Heart right ventricle (tissue), 16 donors: ENCODE data around the gene SHBG. TPM values are rescaled to one million over a fixed set of nuclear protein-coding genes. Genes with fewer than 3 reads are reported as not detected.

Source experiments
- ATAC-seq, 8 donors: fragments of 200-7000 bp; cut with Tn5 transposase; one replicate each; pipeline ENCODE4 v1.9.1; 2020; ENCODE audit warnings: mild to moderate bottlenecking in 8 of 8, moderate library complexity in 8 of 8, moderate number of reproducible peaks in 1 of 8
- DNase-seq, 2 donors: peaks; one replicate each; pipeline ENCODE4 v3.0.0-alpha.2; 2020
- H3K27ac ChIP-seq, 10 donors: fragments of 200-600 bp; sonication (generic) in 2 of 10; one replicate each; pipeline versions ENCODE4 v1.5.0 to v1.8.0; 2020 to 2022; ENCODE audit warnings: mild to moderate bottlenecking in 3 of 10
- H3K27me3 ChIP-seq, 7 donors: fragments of 200-600 bp; one replicate each; pipeline ENCODE4 v1.8.0; 2021 to 2022; ENCODE audit warnings: mild to moderate bottlenecking in 2 of 7
- H3K36me3 ChIP-seq, 9 donors: fragments of 200-600 bp; sonication (generic) in 1 of 9; one replicate each; pipeline versions ENCODE4 v1.5.0 to v1.8.0; 2020 to 2022; ENCODE audit warnings: mild to moderate bottlenecking in 2 of 9
- H3K4me1 ChIP-seq, 9 donors: fragments of 200-600 bp; sonication (generic) in 1 of 9; one replicate each; pipeline versions ENCODE4 v1.5.0 to v1.8.0; 2020 to 2022; ENCODE audit warnings: mild to moderate bottlenecking in 4 of 9
- H3K4me3 ChIP-seq, 10 donors: fragments of 200-600 bp; sonication (generic) in 2 of 10; one replicate each; pipeline versions ENCODE4 v1.5.0 to v1.8.0; 2020 to 2022; ENCODE audit warnings: mild to moderate bottlenecking in 7 of 10, moderate library complexity in 2 of 10
- H3K9me3 ChIP-seq, 11 donors: fragments of 200-600 bp in 10 of 11; sonication (generic) in 2 of 11; one replicate each; pipeline versions ENCODE4 v1.5.0 to v1.8.0; 2013 to 2022; ENCODE audit warnings: mild to moderate bottlenecking in 2 of 11, control low read depth in 1 of 11, moderate library complexity in 1 of 11
- WGBS, 2 donors: extraction: QIAGEN DNeasy Blood & Tissue Kit; methylation state at CpG; one replicate each; pipeline ENCODE4 v1.1.7; 2013; ENCODE audit warnings: inconsistent platforms in 1 of 2; 5-methylcytosine and 5-hydroxymethylcytosine counted together
- intact Hi-C, 10 donors: fragments of 100-400 bp; cut with DNase I; formaldehyde crosslinking; loops; one replicate each; pipeline versions ENCODE4 v1.11.1 to v1.14.2; 2022
- polyA plus RNA-seq, 2 donors: library from polyadenylated mRNA; stranded (reverse); fragments of 200-250 nt; gene quantifications; one replicate each; pipeline ENCODE4 v1.2.3, GENCODE V29; 2013
- total RNA-seq, 10 donors: library from RNA; stranded (reverse); fragmentation: NEBNext Ultra II Directional in 3 of 10; extraction: Animal tissue kit (Norgen Biotek cat#: 25700) in 3 of 10; gene quantifications; one replicate each; pipeline versions ENCODE4 v1.2.1 to v1.2.4, GENCODE V29; 2021 to 2023
- TF ChIP-seq, protein P1 (sequence below), 9 donors: fragments of 200-600 bp; sonication (generic) in 2 of 9; IDR thresholded peaks; one replicate each; pipeline versions ENCODE4 v1.5.0 to v1.8.0; 2021 to 2022; ENCODE audit warnings: antibody characterized with exemption in 9 of 9, mild to moderate bottlenecking in 5 of 9, moderate library complexity in 1 of 9
- donor health status: Arrhythmogenic right ventricular cardiomyopathy.
- donor health status: ischemic (EF 13 %, LVEDD 7.1; RV severe dilation, severe dysfunction).
- donor health status: healthy with polysubstance abuse.
- donor health status: DM: no; HTN: yes; CAD: no.
- donor health status: DM: no; HTN: no; CAD: no.
- donor health status: ischemic (EF 25% LVEDD 6.9; RV normal size, moderate dysfunction).
- donor health status: ischemic (EF 25% LVEDD 5.7; RV mildly dilated, moderate dysfunction).
- donor health status: healthy.
- donor health status: DM: yes; HTN: yes; CAD: no.
- donor health status: Ischemic cardiomyopathy.
- donor health status: ischemic (EF 35%, LVEDD 5.7; RV mildly dilated, moderate dysfunction).
- donor health status: nonischemic (EF 11% LVEDD 7.7; RV severe dilation, severe dysfunction).
- donor health status: DM: yes; HTN: yes; CAD: no.
- donor health status: PGD.
- donor health status: ischemic (EF 29% LVEDD 5.4; RV normal size, mild dysfunction).
- donor health status: nonischemic (EF 23%, LVEDD 6.1; RV moderate dilation, normal function).

The SHBG gene
- total and polyA plus RNA-seq, 12 donors: 0.19 to 1.3 (median 0.38) TPM; not detected in 3

GRCh38 chr17:7654832-7655540 lies 25.1 kb downstream of the SHBG start:
- ATAC-seq: no peak
- no peaks in the 10 kb centered on the region for H3K9me3 ChIP-seq
- 68 to 75% methylated on average over 16 of the region's 16 CpGs for whole genome bisulfite sequencing, 2 donors
- intact Hi-C loops: loop anchor here in 1 of 10 donors (5.0 kb wide), 1 partner anchor 32 kb away; the partner anchor contains the start of genes TP53 and WRAP53
- H3K36me3 ChIP-seq: peaks cover 0 to 4% (median 0%) of the 10 kb centered on the region in 9 donors
- no peak overlapping the region for H3K4me3 ChIP-seq
- peaks cover 5 to 36% (median 20%) of the 10 kb centered on the region in 7 donors for H3K27me3 ChIP-seq
- TF ChIP-seq, protein P1, sequence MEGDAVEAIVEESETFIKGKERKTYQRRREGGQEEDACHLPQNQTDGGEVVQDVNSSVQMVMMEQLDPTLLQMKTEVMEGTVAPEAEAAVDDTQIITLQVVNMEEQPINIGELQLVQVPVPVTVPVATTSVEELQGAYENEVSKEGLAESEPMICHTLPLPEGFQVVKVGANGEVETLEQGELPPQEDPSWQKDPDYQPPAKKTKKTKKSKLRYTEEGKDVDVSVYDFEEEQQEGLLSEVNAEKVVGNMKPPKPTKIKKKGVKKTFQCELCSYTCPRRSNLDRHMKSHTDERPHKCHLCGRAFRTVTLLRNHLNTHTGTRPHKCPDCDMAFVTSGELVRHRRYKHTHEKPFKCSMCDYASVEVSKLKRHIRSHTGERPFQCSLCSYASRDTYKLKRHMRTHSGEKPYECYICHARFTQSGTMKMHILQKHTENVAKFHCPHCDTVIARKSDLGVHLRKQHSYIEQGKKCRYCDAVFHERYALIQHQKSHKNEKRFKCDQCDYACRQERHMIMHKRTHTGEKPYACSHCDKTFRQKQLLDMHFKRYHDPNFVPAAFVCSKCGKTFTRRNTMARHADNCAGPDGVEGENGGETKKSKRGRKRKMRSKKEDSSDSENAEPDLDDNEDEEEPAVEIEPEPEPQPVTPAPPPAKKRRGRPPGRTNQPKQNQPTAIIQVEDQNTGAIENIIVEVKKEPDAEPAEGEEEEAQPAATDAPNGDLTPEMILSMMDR (IDR thresholded peaks at IDR 0.05): no peak
- H3K27ac ChIP-seq: no peak overlapping the region
- DNase-seq: no peak
- peaks cover 6 to 37% (median 29%) of the 10 kb centered on the region in 9 donors for H3K4me1 ChIP-seq

DNA sequence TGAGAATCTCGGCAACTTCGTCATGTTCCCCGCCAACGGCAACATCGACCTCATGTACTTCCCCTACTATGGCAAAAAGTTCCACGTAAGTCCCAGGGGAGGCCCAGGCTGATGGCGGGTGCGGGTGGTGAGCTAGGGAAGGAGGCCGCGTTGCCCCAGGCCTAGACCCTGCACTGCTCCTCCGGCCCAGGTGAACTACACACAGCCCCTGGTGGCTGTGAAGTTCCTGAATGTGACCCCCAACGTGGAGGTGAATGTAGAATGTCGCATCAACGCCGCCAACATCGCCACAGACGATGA lies 25.6 kb downstream of the SHBG start:
- H3K27me3 ChIP-seq: peaks cover 0 to 31% (median 15%) of the 10 kb centered on the region in 7 donors
- ATAC-seq (no peak), DNase-seq (no peak)
- no peak overlapping the region for H3K4me3 ChIP-seq
- H3K27ac ChIP-seq: no peak overlapping the region
- 87 to 89% methylated on average over 17 of the region's 17 CpGs for WGBS, 2 donors
- peaks cover 3 to 32% (median 24%) of the 10 kb centered on the region in 9 donors for H3K4me1 ChIP-seq
- H3K9me3 ChIP-seq: no peaks in the 10 kb centered on the region
- intact Hi-C loops: no loop called here
- TF ChIP-seq, protein P1 (IDR thresholded peaks at IDR 0.05): no peak
- peaks cover 0 to 4% (median 0%) of the 10 kb centered on the region in 9 donors for H3K36me3 ChIP-seq

GRCh38 chr17:7656958-7657609 lies 27.1 kb downstream of the SHBG start:
- Histone ChIP-seq H3K36me3 (peaks cover 0 to 4% (median 0%) of the 10 kb centered on the region in 9 donors), H3K4me3 (no peak overlapping the region), H3K27ac (peak overlapping the region in 4 of 10 donors; percentile 1 to 35 (median 28)), H3K9me3 (no peaks in the 10 kb centered on the region), H3K27me3 (peaks cover 0 to 15% (median 0%) of the 10 kb centered on the region in 7 donors), H3K4me1 (peaks cover 0 to 16% (median 10%) of the 10 kb centered on the region in 9 donors)
- DNase-seq (peak; percentile 73 to 87), ATAC-seq (peak; percentile 55 to 92 (median 76))
- TF ChIP-seq, protein P1 (IDR thresholded peaks at IDR 0.05): no peak
- intact Hi-C loops: no loop called here
- WGBS, 2 donors: 21 to 25% methylated on average over 10 of the region's 10 CpGs

DNA sequence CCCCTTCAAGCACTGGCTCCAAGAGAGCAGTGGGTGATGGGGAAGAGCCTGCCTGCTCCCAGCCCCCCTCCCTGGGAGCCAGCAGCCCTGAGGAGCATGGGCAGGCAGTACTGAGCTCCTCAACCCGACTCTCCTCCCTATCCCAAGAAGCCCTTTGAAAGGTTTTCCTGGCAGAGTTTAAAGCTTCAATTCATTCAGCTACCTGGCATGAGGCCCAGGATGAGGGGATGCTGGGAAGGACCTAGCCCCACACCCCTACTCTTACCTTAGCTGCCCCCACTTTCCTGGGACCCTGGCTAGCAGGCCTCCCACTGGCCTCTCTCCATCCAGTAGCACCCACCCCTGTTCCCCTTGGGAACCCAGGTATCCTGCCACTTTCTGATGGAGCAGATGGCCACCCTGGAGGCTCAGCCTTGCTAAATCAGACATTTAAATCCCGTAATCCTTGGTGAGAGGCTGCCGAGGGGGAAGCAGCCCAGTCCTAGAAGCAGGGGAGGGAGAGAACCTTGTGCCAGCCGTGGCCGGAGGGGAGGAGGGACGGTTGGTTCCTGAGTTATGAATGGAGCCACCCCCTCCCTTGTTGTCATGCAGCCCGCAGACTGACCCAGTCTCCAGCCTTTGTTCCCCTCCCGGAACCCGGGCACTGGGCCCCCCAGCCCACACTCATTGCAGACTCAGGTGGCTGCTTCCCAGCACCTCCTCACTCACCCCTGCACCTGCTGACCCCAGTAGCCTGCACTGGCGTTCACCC lies 37.9 kb downstream of the SHBG start:
- intact Hi-C loops: no loop called here
- 76 to 79% methylated on average over 10 of the region's 10 CpGs for WGBS, 2 donors
- no peak overlapping the region for H3K27ac ChIP-seq
- no peaks in the 10 kb centered on the region for H3K9me3 ChIP-seq
- H3K36me3 ChIP-seq: peaks cover 0 to 74% (median 39%) of the 10 kb centered on the region in 9 donors
- TF ChIP-seq, protein P1 (IDR thresholded peaks at IDR 0.05): no peak
- H3K27me3 ChIP-seq: no peaks in the 10 kb centered on the region
- H3K4me3 ChIP-seq: no peak overlapping the region
- DNase-seq (no peak), ATAC-seq (no peak)
- no peaks in the 10 kb centered on the region for H3K4me1 ChIP-seq
